ENCODE measurements around the gene DIAPH2.

Gene DIAPH2

GRCh38 chrX:97524997-97525396 lies 840.4 kb downstream of the DIAPH2 start (continued):
- TF ChIP-seq ELK4 (IDR thresholded peaks at IDR 0.05; ENCODE audit: borderline replicate concordance, low read depth, low read length) (no peak), HOXC10 (CRISPR knock-in tag; IDR thresholded peaks at IDR 0.05) (no peak), ZNF654 (tag by site-specific recombination; IDR thresholded peaks at IDR 0.05; ENCODE audit: low read depth) (no peak)

GRCh38 chrX:97525981-97526380 lies 841.3 kb downstream of the DIAPH2 start:
- Histone ChIP-seq H3K4me1 (ENCODE audit: control insufficient read depth, insufficient read depth, low read length) (no peaks in the 10 kb centered on the region), H3K27ac (ENCODE audit: extremely low read depth, low read depth, low read length) (no peak overlapping the region), H3K4me3 (ENCODE audit: low read depth, low read length) (no peak overlapping the region), H3K36me3 (ENCODE audit: control insufficient read depth in 2 of 2, insufficient read depth in 1 of 2, low read length in 2 of 2) (no peaks in the 10 kb centered on the region), H3K9me3 (ENCODE audit: control insufficient read depth, insufficient read depth, low read depth, low read length) (no peaks in the 10 kb centered on the region; the same call in none of the 2 replicates)
- no peak for TF ChIP-seq SCRT1 (tag by site-specific recombination; IDR thresholded peaks at IDR 0.05; ENCODE audit: borderline replicate concordance)
- ChIA-PET POLR2A (no interaction called here), CTCF (no interaction called here)

- Histone ChIP-seq H3K36me3 (ENCODE audit: control insufficient read depth in 2 of 2, insufficient read depth in 1 of 2, low read length in 2 of 2) (no peaks in the 10 kb centered on the region), H3K9me3 (ENCODE audit: control insufficient read depth, insufficient read depth, low read depth, low read length) (peaks cover 2% of the 10 kb centered on the region), H3K4me1 (ENCODE audit: control insufficient read depth, insufficient read depth, low read length) (no peaks in the 10 kb centered on the region), H3K27ac (ENCODE audit: extremely low read depth, low read depth, low read length) (no peak overlapping the region), H3K4me3 (ENCODE audit: low read depth, low read length) (no peak overlapping the region)
- CTCF ChIA-PET, result no interaction called here
- TF ChIP-seq KLF17 (tag by site-specific recombination; IDR thresholded peaks at IDR 0.05) (no peak), ZNF112 (tag by site-specific recombination; IDR thresholded peaks at IDR 0.05) (no peak), ZNF623 (tag by site-specific recombination; IDR thresholded peaks at IDR 0.05) (no peak), ZNF394 (tag by site-specific recombination; IDR thresholded peaks at IDR 0.05; ENCODE audit: borderline replicate concordance) (no peak), SCRT1 (tag by site-specific recombination; IDR thresholded peaks at IDR 0.05; ENCODE audit: borderline replicate concordance) (no peak), ZBTB11 (tag by site-specific recombination; conservative IDR thresholded peaks at IDR 0.05; ENCODE audit: low read depth) (no peak), ZFHX2 (tag by site-specific recombination; conservative IDR thresholded peaks at IDR 0.05) (no peak), ZFP3 (tag by site-specific recombination; IDR thresholded peaks at IDR 0.05; ENCODE audit: low read depth) (no peak), ZNF677 (tag by site-specific recombination; IDR thresholded peaks at IDR 0.05) (no peak), ZNF19 (tag by site-specific recombination; IDR thresholded peaks at IDR 0.05; ENCODE audit: low read depth) (no peak), ZNF416 (tag by site-specific recombination; IDR thresholded peaks at IDR 0.05) (no peak)
- POLR2A ChIA-PET, result no interaction called here
Measured at GRCh38 chrX:97527725-97528124, 843.1 kb downstream of the DIAPH2 start.

- ChIA-PET POLR2A (no interaction called here), CTCF (no interaction called here)
- H3K4me1 ChIP-seq (ENCODE audit: control insufficient read depth, insufficient read depth, low read length), result no peaks in the 10 kb centered on the region
- peaks cover 2% of the 10 kb centered on the region for H3K9me3 ChIP-seq (ENCODE audit: control insufficient read depth, insufficient read depth, low read depth, low read length)
- H3K4me3 ChIP-seq (ENCODE audit: low read depth, low read length), result no peak overlapping the region
- no peak for TF ChIP-seq REPIN1 (tag by site-specific recombination; IDR thresholded peaks at IDR 0.05; ENCODE audit: low read depth)
- no peak for TF ChIP-seq GFI1B (tag by site-specific recombination; IDR thresholded peaks at IDR 0.05)
- TF ChIP-seq ZNF2 (tag by site-specific recombination; IDR thresholded peaks at IDR 0.05), result no peak
- no peaks in the 10 kb centered on the region for H3K36me3 ChIP-seq (ENCODE audit: control insufficient read depth in 2 of 2, insufficient read depth in 1 of 2, low read length in 2 of 2)
- H3K27ac ChIP-seq (ENCODE audit: extremely low read depth, low read depth, low read length), result no peak overlapping the region
Measured at GRCh38 chrX:97529536-97530200, 845.0 kb downstream of the DIAPH2 start.

Measured in HEK293 (cell line).